Esophagus muscularis mucosa (tissue), 4 donors: ENCODE data around the gene NEXMIF. TPM values are rescaled to one million over a fixed set of nuclear protein-coding genes. Genes with fewer than 3 reads are reported as not detected.
"Not testable (repeated sequence)": the region's sequence is repeated elsewhere in the genome, so short reads cannot be mapped to it uniquely, and the experiment has no call there.

Experiments used
- DNase-seq: peaks from one replicate; pipeline ENCODE4 v3.0.0-alpha.2; 2017; ENCODE audit errors: extremely low spot score
- H3K27ac ChIP-seq, 4 donors: fragments of 200-600 bp; sonication (generic); replicated peaks in 1 of 4; 1 replicate in 3 of 4; 2 replicates in 1 of 4; pipeline ENCODE4 v1.5.1; 2016 to 2019; ENCODE audit warnings: mild to moderate bottlenecking in 1 of 4
- H3K27me3 ChIP-seq, 4 donors: fragments of 200-600 bp; sonication (generic); one replicate each; pipeline versions ENCODE4 v1.5.1 to v1.6.0; 2016 to 2019
- H3K36me3 ChIP-seq, 4 donors: fragments of 200-600 bp; sonication (generic); one replicate each; pipeline ENCODE4 v1.5.1; 2016 to 2019
- H3K4me1 ChIP-seq, 4 donors: fragments of 200-600 bp; sonication (generic); one replicate each; pipeline ENCODE4 v1.5.1; 2016 to 2019
- H3K4me3 ChIP-seq, 4 donors: fragments of 200-600 bp; sonication (generic); 1 replicate in 2 of 4; 2 replicates in 2 of 4; pipeline ENCODE4 v1.5.1; 2016 to 2019; ENCODE audit warnings: mild to moderate bottlenecking in 4 of 4, moderate library complexity in 1 of 4
- H3K9me3 ChIP-seq, 4 donors: fragments of 200-600 bp; sonication (generic); 1 replicate in 3 of 4; 2 replicates in 1 of 4; pipeline ENCODE4 v1.5.1; 2016 to 2019
- EP300 ChIP-seq: sonication (generic); formaldehyde crosslinking; IDR thresholded peaks from one replicate; pipeline ENCODE4 v1.6.1; 2017; ENCODE audit warnings: antibody characterized with exemption
- POLR2A ChIP-seq: fragments of 450-650 bp; IDR thresholded peaks from one replicate; pipeline ENCODE4 v1.6.1; 2017; ENCODE audit warnings: antibody characterized with exemption, moderate library complexity, mild to moderate bottlenecking, low read depth
- POLR2AphosphoS5 ChIP-seq, 2 donors: sonication (generic); formaldehyde crosslinking; IDR thresholded peaks; one replicate each; pipeline ENCODE4 v1.6.1; 2017; ENCODE audit warnings: antibody characterized with exemption in 2 of 2
- WGBS: methylation state at CpG from one replicate; pipeline ENCODE4 v1.1.5; 2018; 5-methylcytosine and 5-hydroxymethylcytosine counted together
- intact Hi-C: fragments of 100-400 bp; cut with DNase I; formaldehyde crosslinking; loops from one replicate; pipeline ENCODE4 v1.15.1; 2023
- total RNA-seq, 4 donors: library from RNA; depleted of rRNA; stranded (reverse); fragments of >200 nt; gene quantifications; one replicate each; pipeline versions ENCODE4 v1.1.0 to v1.2.1, GENCODE V29; 2016
- TF ChIP-seq, protein P1 (sequence below), 3 experiments: fragments of 200-600 bp in 2 of 3; fragments of 450-650 bp in 1 of 3; sonication (generic) in 2 of 3; IDR thresholded peaks; one replicate each; pipeline ENCODE4 v1.5.1; 2017 to 2019; ENCODE audit warnings: antibody characterized with exemption in 3 of 3, mild to moderate bottlenecking in 2 of 3, moderate library complexity in 1 of 3

NEXMIF gene
- total RNA-seq, 4 donors from 2014 or later = 5.0 to 7.8 (median 6.1) TPM

DNA sequence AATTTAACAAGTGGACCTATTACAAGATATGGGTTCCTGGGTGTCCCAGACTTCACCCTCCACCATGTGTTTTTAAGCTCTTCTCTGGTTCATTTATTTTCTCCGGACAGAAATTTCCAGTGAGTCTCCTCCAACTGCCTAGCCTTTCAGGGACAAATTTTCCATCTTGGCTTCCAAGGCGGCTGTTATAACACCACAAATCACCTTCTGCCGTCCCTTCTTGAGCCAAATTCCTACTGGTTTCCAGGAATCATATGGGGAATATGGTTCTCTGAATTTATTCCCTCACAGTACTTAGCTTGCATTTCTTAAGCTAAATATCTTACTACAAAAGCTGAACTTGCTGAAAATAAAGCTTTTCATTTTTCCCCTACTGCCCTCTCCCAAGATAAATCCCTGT is 18.8 kb downstream of the NEXMIF start:
- Histone ChIP-seq H3K27me3 (no peaks in the 10 kb centered on the region), H3K4me1 (peaks cover 0 to 12% (median 7%) of the 10 kb centered on the region in 4 donors), H3K36me3 (no peaks in the 10 kb centered on the region), H3K4me3 (no peak overlapping the region), H3K27ac (peak overlapping the region in 2 of 4 donors; percentile 19 to 43), H3K9me3 (no peaks in the 10 kb centered on the region)
- TF ChIP-seq POLR2A = no peak
- TF ChIP-seq, protein P1, sequence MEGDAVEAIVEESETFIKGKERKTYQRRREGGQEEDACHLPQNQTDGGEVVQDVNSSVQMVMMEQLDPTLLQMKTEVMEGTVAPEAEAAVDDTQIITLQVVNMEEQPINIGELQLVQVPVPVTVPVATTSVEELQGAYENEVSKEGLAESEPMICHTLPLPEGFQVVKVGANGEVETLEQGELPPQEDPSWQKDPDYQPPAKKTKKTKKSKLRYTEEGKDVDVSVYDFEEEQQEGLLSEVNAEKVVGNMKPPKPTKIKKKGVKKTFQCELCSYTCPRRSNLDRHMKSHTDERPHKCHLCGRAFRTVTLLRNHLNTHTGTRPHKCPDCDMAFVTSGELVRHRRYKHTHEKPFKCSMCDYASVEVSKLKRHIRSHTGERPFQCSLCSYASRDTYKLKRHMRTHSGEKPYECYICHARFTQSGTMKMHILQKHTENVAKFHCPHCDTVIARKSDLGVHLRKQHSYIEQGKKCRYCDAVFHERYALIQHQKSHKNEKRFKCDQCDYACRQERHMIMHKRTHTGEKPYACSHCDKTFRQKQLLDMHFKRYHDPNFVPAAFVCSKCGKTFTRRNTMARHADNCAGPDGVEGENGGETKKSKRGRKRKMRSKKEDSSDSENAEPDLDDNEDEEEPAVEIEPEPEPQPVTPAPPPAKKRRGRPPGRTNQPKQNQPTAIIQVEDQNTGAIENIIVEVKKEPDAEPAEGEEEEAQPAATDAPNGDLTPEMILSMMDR (IDR thresholded peaks at IDR 0.05) = no peak
- no peak for TF ChIP-seq POLR2AphosphoS5 (IDR thresholded peaks at IDR 0.05)
- TF ChIP-seq EP300 = no peak
- DNase-seq = no peak
- intact Hi-C loops = no loop called here
- WGBS = 27% methylated on average over 3 of the region's 3 CpGs

DNA sequence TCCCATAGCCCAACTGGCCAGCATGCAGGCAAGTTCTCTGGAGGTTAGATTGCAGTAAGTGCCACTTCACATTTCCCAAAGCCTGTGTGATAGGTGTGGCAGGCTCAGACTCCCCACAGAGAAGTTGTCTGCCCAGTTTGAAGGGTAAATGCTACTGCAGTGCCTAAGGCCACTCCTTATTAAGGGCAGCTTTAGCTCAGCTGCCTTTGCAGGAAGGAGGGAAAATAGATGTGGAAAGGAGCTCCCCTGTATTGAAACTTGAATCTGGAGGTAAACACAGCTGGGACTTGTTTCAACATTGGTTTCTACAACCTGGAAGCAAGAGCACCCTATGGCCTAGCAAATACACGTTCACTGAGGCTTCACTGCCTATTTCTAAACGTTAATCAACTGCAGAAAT is 22.4 kb downstream of the NEXMIF start:
- peaks cover 0 to 12% (median 7%) of the 10 kb centered on the region in 4 donors for H3K4me1 ChIP-seq
- DNase-seq = no peak
- H3K36me3 ChIP-seq = no peaks in the 10 kb centered on the region
- H3K4me3 ChIP-seq = no peak overlapping the region
- WGBS = 27% methylated on average over 2 of the region's 2 CpGs
- no peaks in the 10 kb centered on the region for H3K9me3 ChIP-seq
- H3K27ac ChIP-seq = no peak overlapping the region
- intact Hi-C loops = no loop called here
- H3K27me3 ChIP-seq = no peaks in the 10 kb centered on the region
- TF ChIP-seq EP300 = no peak
- no peak for TF ChIP-seq POLR2A
- TF ChIP-seq, protein P1 (IDR thresholded peaks at IDR 0.05) = no peak
- no peak for TF ChIP-seq POLR2AphosphoS5 (IDR thresholded peaks at IDR 0.05)

DNA sequence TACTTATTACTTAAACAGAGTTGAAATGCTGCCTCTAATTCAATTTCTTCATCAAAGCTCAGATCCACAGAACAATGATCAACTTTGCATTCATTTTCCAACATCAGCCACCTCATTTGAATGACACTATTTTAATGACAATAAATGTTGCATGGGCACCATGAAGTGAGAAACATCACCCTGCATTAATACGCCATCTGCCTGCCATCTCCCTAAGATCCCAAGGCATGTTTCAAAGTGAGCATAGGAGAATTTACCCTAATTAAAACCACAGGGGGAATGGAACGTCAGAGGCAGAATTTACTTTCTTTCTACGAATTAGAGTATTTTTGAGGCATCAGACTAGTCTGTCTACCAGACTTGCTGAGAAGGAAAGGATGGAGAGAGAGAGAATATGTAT is 32.7 kb downstream of the NEXMIF start:
- H3K27me3 ChIP-seq = no peaks in the 10 kb centered on the region
- 56% methylated on average over 3 of the region's 3 CpGs for WGBS
- peaks cover 0 to 6% (median 0%) of the 10 kb centered on the region in 4 donors for H3K4me1 ChIP-seq
- intact Hi-C loops = no loop called here
- no peak overlapping the region for H3K4me3 ChIP-seq
- TF ChIP-seq, protein P1 (IDR thresholded peaks at IDR 0.05) = no peak
- TF ChIP-seq POLR2A = no peak
- TF ChIP-seq EP300 = no peak
- no peak for TF ChIP-seq POLR2AphosphoS5 (IDR thresholded peaks at IDR 0.05)
- no peaks in the 10 kb centered on the region for H3K9me3 ChIP-seq
- no peaks in the 10 kb centered on the region for H3K36me3 ChIP-seq
- H3K27ac ChIP-seq = no peak overlapping the region
- no peak for DNase-seq

DNA sequence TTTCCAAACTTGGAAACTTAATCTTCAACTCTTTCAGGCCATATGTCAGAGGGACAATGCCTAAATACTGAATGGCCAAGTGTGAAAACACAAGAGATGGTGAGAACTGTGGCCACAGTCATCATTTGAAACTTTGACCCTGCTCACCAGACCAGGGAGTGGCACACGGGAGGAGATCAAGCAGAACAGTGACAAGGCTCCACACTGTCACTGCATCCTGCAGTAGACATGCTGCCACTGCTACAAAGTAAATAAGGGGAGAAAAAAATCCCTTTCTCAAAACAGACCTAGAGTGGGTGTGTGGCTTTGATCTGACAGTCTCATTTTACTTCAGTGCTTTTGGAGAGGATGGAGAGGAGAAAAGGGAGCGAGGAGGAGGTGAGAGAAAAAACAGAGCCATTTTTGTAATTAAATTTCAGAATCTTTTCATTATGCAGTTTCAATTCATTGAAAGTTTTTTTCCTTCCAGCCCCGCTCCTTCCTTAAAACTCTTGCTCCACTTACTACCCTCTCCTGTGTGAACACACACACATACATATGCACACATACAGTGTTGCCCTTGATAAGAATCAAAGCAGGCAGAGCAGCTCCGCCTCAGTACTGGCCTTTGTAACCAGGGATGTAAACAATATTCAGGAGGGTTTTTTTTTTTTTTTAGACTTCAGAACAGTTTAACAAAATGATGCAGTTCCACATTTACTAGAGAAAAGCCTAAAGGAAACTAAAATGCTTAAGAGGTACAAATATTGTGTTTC is 34.4 kb downstream of the NEXMIF start:
- Histone ChIP-seq H3K4me3 (no peak overlapping the region), H3K9me3 (no peaks in the 10 kb centered on the region), H3K36me3 (no peaks in the 10 kb centered on the region), H3K27me3 (no peaks in the 10 kb centered on the region), H3K27ac (no peak overlapping the region), H3K4me1 (peaks cover 0 to 6% (median 0%) of the 10 kb centered on the region in 4 donors)
- WGBS = 52% methylated on average over 4 of the region's 4 CpGs
- intact Hi-C loops = no loop called here
- no peak for DNase-seq
- TF ChIP-seq EP300 (no peak), POLR2A (no peak), POLR2AphosphoS5 (IDR thresholded peaks at IDR 0.05) (no peak)
- TF ChIP-seq, protein P1 (IDR thresholded peaks at IDR 0.05) = no peak

DNA sequence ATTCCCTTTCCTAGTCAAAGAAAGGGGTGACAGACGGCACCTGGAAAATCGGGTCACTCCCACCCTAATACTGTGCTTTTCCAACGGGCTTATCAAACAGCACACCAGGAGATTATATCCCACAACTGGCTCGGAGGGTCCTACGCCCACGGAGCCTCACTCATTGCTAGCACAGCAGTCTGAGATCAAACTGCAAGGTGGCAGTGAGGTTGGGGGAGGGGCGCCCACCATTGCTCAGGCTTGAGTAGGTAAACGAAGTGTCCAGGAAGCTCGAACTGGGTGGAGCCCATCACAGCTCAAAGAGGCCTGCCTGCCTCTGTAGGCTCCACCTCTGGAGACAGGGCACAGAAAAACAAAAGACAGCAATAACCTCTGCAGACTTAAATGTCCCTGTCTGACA is 42.9 kb downstream of the NEXMIF start:
- H3K27me3 ChIP-seq, H3K4me1 ChIP-seq, intact Hi-C loops, H3K4me3 ChIP-seq, DNase-seq, H3K9me3 ChIP-seq, H3K36me3 ChIP-seq, H3K27ac ChIP-seq: not testable (repeated sequence)
- WGBS = 90% methylated on average over 5 of the region's 9 CpGs
